NCI-H526 treated with DMSO at 0.1 percent for 48 hours (cell line): Measurements from ENCODE around the gene ARID4B.
"Not testable (repeated sequence)": the region's sequence is repeated elsewhere in the genome, so short reads cannot be mapped to it uniquely, and the experiment has no call there.

Experiments used
- DNase-seq: peaks from one replicate; lab custom pipeline; 2025; lab: John Stamatoyannopoulos, UW

The ARID4B gene

DNA sequence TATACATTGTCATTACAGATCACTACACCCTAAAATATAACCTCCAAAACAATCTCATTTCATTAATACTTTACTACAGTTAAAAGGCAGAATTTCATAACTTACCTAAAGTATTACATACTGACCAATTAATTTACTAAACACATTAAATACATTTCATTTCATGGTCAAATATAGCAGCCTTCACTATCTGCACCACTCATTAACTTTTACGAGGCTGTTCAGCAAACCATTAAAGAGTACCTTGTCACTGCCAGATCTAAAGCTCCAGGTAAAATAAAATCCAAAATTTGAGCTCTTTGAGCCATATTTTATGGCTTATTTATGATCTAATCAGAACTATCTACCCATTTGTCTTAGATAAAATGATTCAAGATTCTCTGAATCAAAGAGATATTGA lies 100.6 kb downstream of the ARID4B start:
- DNase-seq: no peak

DNA sequence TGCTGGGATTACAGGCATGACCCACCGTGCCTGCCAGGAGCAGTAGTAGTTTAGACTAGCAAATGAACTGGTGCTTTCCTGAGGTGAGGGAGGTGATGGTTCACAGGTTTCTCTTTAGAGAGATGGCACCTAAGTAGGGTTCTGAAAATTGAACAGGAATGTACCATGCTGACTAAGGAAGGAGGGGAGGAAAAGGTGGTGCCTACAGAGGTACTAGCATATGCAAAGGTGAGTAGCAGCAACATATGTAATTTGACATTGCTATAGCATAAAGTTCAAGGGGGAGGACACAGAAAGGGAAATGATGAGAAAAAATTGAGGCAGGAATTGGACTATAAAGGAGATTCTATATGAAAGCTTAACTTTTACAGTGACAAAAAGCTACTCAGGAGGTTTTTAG lies 101.0 kb downstream of the ARID4B start:
- DNase-seq: no peak

DNA sequence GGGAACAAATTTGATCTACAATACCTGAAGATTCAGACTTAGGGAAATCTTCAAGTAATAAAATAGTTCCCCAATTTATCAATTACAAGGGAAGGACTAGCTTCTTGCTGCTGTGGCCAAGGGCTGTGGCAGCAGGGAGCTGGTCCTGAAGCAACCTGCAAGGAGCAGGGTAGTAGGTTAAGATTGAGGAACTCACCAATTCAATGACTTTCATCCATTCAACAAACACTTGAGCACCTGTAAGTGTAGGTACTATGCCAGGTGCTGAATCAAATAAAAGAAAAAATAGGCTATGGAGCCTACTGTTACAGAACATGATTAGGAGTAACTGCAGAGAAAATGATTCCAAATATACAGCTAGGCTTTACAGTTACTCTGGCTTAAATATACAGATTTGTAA lies 102.7 kb downstream of the ARID4B start:
- DNase-seq: no peak

DNA sequence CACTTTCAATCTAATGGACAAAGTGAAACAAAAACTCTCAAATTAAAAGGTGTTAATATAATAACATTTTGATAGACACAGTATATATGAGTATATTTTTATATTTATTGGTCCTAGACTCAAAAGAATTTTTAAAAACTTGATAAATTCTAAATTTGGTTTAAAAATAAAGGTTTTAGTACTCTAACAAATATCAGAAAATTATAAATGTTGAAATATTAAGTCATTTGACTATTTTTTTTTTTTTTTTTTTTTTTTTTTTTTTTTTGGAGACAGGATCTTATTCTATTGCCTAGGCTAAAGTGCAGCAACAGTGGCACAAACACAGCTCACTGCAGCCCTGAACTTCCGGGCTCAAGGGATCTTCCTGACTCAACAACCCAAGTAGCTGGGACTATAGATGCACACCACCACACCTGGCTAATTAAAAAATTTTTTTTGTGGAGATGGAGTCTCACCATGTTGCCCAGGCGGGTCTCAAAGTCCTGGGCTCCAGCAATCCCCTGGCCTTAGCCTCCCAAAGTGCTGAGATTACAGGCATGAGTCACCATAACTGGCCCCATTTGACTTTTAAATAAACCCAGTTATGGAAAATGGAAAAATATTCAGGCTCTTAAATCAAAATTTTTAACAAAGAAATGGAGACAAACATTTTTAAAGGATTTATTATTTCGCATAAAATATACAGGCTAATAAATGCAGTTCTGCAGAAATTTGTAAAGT lies 106.2 kb downstream of the ARID4B start:
- DNase-seq: no peak

DNA sequence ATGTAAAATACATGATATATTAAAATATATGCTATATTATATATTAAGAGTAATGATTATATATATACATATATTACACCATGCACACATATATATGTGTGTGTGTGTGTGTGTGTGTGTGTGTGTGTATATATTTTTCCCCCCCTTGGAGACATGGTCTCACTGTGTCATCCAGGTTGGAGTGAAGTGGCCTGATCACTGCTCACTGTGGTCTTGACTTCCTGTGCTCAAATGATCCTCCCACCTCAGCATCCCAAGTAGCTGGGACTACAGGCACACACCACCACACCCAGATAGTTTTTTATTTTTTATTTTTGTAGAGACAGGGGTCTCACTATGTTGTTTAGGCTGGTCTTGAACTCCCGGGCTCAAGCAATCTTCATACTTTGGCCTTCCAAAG lies 112.5 kb downstream of the ARID4B start:
- DNase-seq: no peak

DNA sequence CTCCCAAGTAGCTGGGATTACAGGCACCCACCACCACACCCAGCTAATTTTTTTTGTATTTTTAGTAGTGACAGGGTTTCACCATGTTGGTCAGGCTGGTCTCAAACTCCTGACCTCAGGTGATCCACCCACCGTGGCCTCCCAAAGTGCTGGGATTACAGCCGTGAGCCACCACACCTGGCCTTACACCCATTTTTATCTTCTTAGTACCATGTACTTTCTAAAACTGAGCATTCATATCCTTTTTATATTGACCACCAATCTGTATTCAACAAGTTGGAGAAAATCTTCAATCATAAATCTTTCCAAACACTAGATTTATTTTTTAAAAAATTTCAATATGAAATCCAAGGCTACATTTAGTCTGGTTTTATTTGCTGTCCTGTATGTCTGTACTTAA lies 113.0 kb downstream of the ARID4B start:
- DNase-seq: not testable (repeated sequence)

DNA sequence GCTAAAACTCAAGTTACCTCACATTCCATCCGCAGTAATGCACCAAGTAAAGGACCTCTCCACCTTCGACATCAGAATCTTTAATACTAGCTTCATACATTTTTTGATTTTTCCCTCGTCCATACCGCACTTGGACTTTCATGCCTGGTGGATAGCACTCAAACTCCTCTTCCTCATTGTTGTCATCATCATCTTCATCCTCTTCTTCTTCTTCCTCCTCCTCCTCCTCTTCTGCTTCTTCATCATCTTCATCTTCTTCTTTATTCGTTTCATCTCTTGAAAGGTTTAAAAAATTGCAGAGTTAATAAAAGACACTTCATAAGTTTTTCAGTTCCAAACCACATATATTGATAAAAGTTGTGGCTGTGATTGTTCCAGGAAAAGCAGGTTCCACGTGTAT lies 114.2 kb downstream of the ARID4B start:
- no peak for DNase-seq

DNA sequence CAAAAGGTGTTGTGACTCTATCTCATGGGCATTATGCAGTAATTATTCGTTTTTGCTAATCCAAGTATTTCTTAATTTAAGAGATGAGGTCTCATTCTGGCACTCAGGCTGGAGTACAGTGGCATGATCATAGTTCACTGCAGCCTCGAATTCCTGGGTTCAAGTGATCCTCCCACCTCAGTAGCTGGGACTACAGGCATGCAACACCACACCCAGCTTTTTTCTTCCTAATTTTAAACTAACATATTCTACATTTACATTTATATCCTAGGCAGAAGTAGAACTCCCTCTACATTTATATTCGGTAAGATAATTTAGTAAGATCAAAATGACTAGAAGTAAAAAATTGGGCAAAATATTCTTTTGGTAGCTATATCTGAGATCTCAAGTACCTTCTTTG lies 116.5 kb downstream of the ARID4B start:
- no peak for DNase-seq

DNA sequence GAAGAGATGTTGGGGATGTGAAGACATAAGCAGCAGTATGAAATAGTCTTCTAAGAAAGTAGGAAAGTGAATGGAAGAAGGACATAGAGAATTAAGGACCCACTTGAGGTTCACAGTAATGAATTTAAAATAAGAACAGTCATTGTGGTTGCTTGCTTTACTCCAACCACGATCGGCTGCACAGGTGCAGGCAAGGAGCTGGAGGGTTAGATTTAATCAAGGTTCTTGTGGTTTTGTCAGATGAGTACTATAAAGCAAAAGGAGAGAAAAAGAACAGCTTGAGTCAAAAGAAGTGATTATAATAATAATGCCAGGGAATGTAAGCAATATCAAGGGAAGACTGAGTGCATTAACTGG lies 120.8 kb downstream of the ARID4B start:
- DNase-seq: no peak

DNA sequence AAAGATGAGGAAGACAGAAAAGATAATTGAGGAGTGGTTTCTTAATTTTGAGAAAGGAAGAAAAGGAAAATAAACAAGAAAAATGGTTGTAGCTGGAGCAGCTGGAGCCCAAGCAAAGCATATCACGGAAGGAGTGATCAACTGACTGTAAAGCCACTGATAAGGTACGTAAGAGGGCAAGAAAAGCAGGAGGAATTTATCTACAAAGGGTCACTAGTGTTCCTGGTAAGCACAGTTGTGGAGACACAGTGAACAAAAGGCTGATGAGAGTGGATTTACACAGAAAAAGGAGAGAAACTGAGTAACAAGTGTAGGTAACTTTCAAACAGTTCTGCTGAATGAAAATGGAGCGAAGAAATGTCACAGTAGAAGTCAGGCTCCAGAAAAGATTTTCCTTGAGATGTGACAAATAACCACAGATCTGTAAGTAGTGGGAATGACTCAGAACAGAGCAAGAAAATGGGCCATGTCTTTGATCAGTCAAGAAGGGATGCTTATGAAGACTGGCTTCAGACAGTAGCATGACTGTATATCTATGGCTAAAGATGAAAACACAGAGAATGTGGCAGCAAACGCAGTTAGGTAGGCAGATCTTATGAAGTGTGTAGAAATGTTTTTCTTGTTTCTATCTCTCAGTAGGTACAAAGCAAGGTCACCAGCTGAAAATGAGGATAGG lies 121.3 kb downstream of the ARID4B start:
- DNase-seq: no peak

DNA sequence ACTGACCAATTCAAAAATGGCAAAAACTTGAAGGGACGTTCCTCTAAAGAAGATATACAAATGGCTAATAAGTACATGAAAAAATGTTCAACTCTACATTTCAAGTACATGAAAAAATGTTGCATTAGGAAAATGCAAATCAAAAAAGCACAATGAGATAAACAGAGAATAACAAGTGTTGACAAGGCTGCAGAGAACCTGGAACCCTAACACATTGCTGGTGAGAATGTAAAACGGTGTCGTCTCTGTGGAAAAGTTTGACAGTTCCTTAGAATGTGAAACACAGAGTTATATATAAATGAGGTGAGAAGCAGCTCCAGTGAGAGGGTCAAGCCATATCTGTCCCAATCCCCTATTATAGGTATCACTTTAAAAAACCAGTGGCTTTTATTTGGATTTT lies 122.3 kb downstream of the ARID4B start:
- DNase-seq: no peak

DNA sequence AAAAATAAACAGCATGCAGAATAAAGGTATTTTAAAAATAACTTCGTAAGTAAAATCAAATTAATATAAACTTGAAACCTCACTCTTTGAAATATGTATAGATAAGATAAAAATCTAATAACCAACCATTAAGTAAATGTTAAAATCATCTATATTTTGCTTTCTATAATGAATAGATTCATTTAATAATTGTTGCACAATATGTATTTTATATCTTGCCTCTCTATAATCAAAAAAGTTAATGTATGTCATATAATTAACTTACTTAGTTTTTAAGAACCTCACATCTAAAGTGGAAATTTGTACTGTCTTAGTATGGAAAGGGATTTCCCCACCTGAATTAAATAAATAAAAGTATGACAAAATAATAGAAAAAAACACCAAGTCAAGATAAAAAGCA lies 124.6 kb downstream of the ARID4B start:
- DNase-seq: no peak

DNA sequence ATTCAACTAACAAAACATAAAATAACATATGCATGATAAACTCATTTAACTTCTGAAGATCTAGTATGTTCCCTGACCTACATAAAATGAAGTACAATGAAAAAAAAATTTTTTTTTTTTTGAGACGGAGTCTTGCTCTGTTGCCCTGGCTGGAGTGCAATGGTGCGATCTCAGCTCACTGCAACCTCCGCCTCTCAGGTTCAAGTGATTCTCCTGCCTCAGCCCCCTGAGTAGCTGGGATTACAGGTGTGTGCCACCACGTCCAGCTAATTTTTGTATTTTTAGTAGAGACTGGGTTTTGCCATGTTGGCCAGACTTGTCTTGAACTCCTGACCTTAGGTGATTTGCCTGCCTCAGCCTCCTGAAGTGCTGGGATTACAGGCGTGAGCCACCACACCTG lies 125.5 kb downstream of the ARID4B start:
- not testable (repeated sequence) for DNase-seq

DNA sequence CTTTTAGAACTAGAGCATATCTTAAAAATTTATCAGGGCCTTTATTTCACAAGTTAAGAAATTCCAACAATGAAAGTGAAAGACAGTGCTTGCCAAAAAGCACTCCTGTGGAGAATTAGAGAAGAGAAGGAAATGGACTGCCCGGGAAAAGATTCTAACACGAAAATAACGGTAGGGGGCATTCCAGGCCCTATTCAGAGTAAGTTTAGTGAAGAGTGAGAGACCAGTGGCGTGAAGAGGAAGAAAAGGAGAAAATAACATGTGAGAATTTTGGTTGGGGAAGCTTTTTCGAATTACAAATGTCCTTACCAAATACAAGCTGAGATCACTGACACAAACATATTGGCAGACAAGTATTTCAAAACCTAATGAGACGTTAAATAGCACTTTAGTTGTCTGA lies 128.5 kb downstream of the ARID4B start:
- DNase-seq: no peak

DNA sequence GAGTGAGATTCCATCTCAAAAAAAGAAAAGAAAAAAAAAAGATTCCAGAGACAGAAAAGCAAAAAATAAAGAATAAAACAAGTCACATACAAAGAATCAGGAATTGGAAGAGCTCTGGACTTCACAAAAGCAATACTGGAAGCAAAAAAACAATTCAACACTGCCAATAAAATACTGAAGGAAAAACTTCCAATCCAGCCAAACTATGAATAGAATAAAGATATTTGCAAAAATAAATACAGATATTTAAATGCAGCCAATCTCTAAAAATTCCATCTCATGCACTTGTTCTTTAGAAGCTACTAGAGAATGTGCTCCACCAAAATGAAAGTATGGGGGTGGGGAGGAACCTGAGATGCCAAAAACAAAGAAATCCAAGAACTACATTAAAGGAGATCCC lies 137.5 kb downstream of the ARID4B start:
- no peak for DNase-seq

DNA sequence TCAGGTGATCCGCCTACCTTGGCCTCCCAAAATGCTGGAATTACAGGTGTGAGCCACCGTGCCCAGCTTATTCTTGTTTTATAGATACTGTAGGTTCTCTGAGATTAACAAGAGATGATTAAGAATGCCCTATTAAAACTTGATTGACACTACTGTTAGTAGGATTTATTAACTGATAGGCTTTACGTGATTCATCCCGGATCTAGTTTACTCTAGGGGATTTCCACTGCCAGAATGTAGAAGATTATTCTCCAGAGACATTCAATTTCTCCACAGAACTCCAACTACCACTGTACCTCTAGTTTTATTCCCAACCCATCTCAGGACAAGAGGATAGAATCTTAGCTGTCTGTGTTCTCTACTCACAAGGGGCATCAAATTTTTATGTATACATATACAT lies 140.7 kb downstream of the ARID4B start:
- DNase-seq: no peak

DNA sequence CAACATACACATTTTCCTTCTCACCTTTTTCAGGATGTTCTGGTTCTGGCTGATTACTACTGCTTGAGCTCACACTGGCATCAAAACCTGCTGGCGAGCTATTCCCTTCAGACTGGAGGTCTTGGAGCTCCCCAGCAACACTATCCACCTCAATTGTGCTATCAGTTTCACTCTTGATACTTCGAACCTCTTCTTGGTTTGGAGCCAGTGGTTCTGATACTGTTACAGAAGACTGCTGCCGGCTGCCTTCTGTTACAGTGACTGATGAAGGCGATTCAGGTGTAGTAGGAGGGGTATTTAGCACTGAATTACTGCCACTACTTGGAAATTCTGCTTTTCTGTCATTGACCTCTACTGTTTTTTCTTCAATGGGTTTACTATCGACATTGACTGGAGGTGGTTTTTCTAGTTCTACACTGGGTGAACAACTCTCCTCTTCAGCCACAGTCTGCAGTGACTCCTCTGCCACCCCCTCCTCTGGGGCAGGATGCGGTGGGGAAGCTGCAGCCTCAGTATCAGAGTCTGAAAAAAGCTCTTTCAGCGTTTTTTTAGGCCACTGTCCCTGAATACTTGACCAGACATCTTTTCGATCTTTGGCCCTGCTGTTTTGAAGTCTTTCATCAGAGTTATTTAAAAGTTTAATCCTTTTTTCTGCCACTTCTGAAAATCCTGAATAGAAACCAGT lies 146.3 kb downstream of the ARID4B start:
- DNase-seq: no peak

DNA sequence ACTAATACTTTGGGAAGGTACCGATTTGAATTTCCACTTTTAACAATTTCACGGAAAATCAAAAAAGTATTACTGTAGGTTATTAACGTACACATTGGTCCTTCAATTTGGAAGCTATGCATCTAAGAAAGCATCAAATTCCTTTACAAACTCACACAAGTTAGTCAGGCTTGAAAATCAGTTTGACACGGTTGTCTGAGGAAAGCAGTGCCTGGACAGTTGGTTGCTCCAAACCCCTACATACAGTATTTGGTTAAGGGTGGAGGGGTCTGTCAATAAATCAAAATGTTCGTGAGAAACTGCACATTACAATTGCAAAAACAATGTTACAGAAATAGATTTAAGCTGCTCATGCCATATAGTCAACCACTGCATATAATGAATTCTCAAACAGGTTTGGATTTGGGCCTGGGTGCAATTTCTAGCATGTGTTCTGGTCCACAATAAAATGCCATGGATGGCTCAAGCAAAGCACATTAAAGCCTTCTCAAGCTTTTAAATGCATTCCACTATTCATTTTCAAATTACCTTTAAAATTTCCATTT lies 147.0 kb downstream of the ARID4B start:
- no peak for DNase-seq

DNA sequence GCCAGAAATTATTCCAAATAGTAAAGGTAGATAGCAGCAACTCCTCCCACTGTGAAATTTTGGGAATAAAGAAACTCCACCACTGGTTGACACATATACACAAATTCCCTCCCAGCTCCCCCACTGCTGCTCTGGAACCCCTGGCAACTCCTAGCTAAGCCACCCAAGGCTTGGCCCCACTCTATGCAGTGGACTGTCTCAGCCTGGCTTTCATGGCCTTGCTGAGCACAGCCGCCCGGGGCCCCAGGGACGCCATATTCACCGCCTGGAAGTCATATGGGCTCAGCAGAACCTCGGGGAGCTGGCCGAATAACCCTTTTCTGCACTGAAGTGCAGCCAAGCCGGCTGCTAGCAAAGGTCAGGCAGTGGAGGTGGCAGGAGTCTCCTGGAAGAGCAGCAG lies 151.5 kb downstream of the ARID4B start:
- DNase-seq: no peak

DNA sequence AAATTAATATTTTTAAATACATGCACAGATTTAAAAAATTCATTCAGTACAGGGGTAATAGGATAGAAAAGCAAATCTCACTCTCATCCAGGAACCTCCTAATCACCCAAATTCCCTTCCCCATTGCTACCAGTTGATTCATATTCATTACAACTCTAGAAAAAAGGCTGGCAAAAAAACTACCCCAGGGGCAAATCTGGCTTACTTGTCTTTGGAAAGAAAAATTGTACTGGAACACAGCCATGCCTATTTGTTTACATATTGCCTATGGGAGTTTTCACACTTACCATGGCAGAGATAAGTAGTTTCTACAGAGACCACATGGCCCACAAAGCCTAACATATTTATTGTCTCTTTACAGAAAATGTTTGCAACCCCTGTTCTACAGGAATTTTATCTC lies 158.0 kb downstream of the ARID4B start:
- DNase-seq: no peak

DNA sequence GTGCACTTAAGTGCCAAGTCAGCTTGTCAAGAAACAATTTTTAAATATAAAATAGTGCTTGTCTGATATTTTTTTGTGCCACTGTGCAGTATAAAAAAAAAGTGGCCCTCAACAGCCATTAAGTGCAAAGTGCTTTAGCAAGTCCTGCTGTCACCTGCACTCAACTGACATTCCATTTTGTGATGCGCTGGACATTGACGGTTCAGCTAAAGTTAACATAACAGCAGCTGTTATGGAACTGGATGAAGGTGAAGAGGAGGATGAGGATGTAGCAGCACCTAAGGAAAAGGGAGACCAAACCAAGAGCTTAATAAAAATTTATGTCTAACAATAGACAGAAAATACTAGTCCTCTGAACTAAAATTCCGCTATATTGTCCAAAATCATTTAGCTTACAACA lies 159.6 kb downstream of the ARID4B start:
- no peak for DNase-seq

DNA sequence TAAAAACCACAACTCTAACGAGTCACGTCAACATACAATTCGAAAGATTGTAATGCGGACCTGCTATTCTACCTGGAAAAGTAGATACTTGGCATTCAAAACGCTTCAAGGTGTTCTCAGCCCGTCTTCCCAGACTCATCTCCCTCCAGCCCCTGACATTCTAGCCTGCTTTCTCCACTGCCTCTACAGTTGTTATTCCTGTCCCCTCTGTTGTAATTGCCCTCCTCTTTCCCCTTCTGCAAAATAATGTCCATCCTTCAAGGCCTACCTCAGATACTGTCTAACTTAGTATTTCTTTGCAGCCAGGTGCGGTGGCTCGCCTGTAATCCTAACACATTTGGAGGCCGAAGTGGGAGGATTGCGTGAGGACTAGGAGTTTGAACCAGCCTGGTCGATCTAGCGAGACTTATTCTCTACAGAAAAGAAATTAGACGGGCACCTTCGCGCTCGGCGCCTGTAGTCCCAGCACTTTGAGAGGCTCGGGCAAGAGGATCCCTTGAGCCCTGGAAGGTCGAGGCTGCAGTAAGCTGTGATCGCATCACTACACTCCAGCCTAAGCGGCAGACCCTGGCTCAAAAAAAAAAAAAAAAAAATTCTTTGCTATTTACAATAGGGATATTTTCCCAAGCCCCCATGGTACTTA lies 166.2 kb downstream of the ARID4B start:
- DNase-seq: no peak
